IPS DF 4.7 (cell line): ENCODE measurements around the gene COG7.
"Not testable (repeated sequence)": the region's sequence is repeated elsewhere in the genome, so short reads cannot be mapped to it uniquely, and the experiment has no call there.

Source experiments
- DNase-seq: peaks from one replicate; pipeline ENCODE4 v3.0.0-alpha.2; 2013; ENCODE audit warnings: low spot score; ENCODE audit errors: extremely low read depth

The COG7 gene

DNA sequence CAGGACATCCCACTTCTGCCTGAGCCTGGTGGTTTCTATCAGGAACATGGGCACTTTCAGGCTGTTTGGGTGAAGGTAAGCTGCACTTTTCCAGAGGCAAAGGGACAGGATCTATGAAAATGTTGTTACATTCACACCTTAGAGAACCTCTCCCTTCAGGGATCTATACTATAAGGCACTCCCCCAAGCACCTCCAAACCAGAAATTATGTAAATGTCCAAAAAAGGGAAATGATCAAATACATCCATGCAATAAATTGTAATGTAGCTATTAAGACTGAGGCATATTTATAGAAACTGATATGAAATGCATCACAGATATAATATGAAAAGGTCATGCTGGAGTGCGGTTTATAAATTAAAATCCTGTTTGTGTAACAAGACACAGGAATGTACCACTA, 23.3 kb upstream of the COG7 start:
- no peak for DNase-seq

- DNase-seq: no peak
Observed at GRCh38 chr16:23469814-23470213, 16.8 kb upstream of the COG7 start.

DNA sequence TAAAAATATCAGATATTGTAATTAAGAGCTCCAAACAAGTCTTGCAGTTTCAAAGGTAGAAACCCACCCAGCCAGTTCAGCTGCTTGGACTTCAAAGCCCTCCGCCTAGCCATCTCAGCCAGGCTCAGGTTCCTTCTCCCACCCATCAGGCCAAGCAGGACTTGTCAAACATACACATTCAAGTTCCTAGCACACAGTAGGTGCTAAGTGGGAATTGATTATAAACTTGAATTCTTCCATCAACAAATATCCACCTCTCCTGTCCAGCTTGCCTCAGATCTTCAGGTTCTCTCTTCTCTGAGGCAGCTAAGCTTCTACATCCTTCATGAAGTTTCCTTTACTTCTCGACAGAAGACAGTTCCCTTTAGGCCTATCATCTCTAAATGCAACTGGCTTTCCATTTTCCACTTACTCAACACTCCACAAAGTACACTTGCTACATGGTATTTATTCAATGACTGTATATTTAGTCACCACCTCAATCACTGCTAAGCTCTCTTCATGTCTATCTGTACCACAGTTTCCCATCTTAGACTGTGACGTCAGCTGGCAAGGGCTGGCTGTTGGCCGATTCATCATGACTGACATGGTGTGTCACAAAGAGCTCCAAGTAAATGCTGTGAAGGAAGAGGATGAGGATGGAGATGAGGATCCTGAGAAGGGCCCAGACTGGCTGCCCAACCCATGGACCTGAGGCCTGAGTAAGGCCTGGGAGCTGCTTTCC, 13.3 kb upstream of the COG7 start:
- no peak for DNase-seq

- no peak for DNase-seq
Observed at GRCh38 chr16:23465179-23465578, 12.2 kb upstream of the COG7 start.

- DNase-seq: no peak
Observed at GRCh38 chr16:23464196-23464595, 11.2 kb upstream of the COG7 start.

- not testable (repeated sequence) for DNase-seq
Observed at GRCh38 chr16:23462994-23463393, 10.0 kb upstream of the COG7 start.

DNA sequence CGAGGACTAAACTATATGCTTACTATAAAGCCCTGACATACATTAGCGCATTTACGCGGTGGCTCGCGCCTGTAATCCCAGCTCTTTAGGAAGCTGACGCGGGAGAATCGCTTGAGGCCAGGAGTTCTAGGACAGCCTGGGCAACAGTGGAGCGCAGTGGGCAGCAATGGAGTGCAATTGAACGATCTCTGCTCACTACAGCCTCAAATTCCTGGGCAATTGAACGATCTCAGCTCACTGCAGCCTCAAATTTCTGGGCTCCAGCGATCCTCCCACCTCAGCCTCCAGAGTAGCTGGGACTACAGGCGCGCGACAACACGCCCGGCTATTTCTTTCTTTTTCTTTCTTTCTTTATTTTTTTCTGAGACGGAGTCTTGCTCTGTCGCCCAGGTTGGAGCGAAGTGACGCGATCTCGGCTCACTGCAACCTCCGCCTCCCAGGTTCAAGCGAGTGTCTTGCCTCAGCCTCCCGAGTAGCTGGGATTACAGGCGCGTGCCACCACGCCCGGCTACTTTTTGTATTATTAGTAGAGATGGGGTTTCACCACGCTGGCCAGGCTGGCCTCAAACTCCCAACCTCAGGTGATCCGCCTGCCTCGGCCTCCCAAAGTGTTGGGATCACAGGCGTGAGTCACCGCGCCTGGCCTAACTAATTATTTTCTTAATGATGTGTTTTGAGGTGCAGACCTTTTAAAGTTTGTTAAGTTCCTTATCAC, 506 bp upstream of the COG7 start:
- DNase-seq: no peak

GRCh38 chr16:23452221-23452571, 793 bp downstream of the COG7 start:
- DNase-seq: no peak

- DNase-seq: no peak
Observed at GRCh38 chr16:23448392-23448791, 4.6 kb downstream of the COG7 start.

- DNase-seq: not testable (repeated sequence)
Observed at GRCh38 chr16:23437542-23437941, 15.4 kb downstream of the COG7 start.

DNA sequence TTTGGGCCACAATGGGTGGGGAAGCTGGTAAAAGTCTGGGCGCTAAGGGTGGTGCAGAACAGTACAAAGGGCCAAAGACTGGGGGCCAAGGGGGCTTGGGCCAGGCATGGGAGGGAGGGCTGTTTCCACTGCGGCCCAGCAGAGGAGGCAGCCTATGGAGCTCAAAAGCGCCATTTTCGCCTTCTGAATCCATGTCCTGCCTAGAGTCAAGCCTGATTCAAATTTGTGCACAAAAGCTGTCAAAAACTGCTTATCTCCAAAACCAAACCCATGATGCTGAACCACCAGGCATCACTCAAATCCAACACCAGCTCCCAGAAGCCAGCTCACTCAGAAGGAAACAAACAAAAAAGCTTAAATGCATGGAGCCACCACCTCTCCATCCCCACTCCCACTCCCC, 16.0 kb downstream of the COG7 start:
- DNase-seq: no peak

DNA sequence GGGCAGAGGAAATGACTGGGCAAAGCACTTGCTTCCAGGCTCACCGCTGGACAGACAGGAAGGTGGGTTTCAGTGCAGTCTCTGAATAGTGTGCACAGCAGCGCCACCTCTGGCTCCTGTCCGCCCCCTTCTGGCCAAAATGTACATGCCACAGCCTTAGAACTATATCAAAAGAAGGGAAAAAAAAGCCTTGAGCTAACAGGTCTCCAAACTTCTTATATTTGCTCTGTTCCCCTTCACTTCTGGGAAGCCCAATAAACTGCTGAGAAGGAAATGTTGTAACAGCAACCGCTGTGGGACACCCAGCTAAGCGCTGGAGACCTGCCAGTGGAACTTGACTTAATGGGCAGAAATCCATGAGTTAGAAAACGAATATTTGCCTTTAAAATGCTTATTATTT, 17.5 kb downstream of the COG7 start:
- DNase-seq: no peak

- DNase-seq: no peak
Observed at GRCh38 chr16:23434380-23434779, 18.6 kb downstream of the COG7 start.

DNA sequence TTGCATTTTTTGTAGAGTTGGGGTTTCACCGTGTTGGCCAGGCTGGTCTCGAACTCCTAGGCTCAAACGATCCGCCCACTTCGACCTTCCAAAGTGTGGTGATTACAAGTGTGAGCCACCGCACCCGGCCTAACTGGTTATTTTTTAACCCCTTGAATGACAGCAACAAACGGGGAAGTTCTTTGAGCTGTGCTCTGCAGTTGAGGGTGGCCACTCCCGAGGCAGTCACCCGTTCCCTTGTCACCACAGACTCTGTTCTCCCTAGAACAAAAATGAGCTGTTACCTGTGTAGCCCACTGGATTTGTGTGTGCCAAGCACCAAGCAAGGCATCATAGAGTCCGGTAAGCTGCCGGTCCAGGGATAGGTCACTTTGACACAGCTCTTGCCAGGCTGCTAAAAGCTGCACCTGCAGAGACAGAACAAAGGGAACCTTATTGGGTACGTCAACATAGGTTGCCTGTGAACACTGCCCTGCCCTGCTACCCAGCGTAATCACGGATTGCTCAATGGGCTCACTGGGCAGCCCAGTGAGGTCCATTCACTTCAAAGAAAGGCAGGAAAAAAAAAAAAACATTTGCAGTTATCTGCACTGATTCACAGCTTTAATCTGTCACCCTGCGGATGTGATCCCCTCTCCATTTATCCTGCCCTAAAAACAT, 19.6 kb downstream of the COG7 start:
- DNase-seq: no peak

DNA sequence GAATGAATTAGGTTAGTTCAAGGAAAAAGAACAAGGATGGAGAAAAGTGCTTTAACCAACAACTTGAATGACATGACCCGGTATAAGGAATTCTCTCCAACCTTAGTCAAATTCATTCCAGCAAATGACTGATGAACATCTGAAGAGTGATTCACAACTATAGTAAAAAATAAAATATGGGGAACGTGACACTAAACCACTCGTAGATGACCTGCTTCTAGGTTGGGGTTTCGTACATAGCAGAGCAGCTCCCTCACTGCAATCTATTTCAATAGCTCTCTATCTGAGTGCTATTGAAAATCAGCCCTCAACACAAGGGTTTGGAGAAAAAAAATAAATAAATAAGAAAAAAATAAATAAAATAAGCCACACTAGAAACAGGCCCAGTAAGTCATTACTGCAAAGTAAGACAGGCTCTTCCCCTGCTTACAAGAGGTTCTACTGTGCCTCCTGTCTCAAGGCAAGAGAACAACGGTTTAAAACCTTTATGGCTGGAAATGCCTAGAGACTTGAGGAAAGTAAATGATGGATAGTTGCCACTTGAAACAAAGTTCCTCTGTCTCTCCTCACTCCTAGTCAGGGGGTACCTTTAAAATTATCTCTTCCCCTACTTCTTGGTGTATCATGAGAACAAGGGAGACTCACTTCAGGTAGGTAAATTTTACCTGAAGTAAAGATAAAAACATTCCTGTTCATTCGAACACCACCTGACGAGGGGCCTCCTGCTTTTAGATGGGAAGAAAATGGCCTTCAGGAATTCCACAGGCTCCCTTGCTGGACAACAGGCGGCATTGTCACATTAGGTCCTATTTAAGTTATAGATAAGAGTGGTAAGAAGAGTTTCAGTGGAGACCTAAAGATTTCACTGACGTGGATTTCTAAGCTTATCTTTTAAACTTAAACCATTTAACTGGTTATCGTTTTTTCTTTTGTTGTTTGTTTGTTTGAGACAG, 20.5 kb downstream of the COG7 start:
- DNase-seq: no peak

DNA sequence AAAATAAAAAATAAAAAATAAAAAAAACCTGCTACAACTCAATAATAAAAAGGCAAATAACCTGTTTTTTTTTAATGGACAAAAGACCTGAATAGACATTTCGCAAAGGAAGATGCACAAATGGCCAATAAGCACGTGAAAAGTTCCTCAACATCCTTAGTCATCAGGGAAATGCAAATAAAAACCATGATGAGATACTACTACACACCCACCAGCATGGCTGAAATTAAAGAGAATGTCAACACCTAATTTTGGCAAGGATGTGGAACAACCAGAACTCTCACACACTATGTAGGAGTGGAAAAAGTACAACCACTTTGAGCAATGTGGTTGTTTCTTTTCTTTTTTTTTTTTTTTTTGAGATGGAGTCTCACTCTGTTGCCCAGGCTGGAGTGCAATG, 24.6 kb downstream of the COG7 start:
- no peak for DNase-seq

GRCh38 chr16:23424292-23424958, 28.6 kb downstream of the COG7 start:
- DNase-seq: no peak

DNA sequence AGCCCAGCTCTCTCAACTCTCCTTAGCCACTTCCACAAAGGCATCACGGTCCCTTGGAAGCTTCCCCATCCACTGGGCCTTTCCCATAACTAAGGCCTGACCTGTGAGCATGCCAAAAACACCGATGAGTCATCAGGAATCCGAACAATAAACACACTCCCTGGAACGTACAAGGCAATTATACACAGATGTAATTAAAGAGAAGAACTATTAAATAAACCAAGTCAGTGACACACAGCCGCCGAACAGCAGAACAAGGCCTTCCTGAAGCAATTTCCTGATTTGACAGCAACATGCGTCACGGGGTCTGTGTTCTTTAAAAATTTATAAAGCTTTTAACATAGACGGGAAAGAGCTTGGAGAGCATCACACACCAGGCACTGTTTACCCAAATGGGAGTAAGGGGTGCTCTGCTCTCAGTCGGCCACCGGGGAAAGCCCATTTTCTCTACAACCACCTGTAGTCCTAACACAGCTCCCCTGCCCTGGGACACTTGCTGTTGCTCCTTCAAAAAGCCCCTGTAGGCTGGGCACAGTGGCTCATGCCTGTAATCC, 29.4 kb downstream of the COG7 start:
- DNase-seq: no peak

GRCh38 chr16:23420011-23420410, 33.0 kb downstream of the COG7 start:
- no peak for DNase-seq

- DNase-seq: no peak
Observed at GRCh38 chr16:23416816-23417215, 36.2 kb downstream of the COG7 start.

GRCh38 chr16:23414731-23415130, 38.3 kb downstream of the COG7 start:
- no peak for DNase-seq
